Right lobe of liver (tissue), 4 donors: ENCODE data around the gene ITPRID2.

Experiments used
- CTCF ChIP-seq, 4 donors: fragments of 200-600 bp in 3 of 4; fragments of 450-650 bp in 1 of 4; IDR thresholded peaks; one replicate each; pipeline versions ENCODE4 v1.5.1 to v1.8.0; 2016 to 2022; ENCODE audit warnings: antibody characterized with exemption in 4 of 4, mild to moderate bottlenecking in 2 of 4
- POLR2A ChIP-seq: fragments of 450-650 bp; IDR thresholded peaks from one replicate; pipeline ENCODE4 v1.6.1; 2017; ENCODE audit warnings: antibody characterized with exemption, mild to moderate bottlenecking
- donor health status: DM: no; HTN: no; CAD: no.
- donor health status: DM: no; HTN: no; CAD: no.
- donor health status: DM: no; HTN: yes; CAD: no.

GRCh38 chr2:181918188-181918587 lies 26.7 kb downstream of the ITPRID2 start:
- TF ChIP-seq CTCF (IDR thresholded peaks at IDR 0.05) (no peak), POLR2A (no peak)
